Suprapubic skin (tissue), 4 donors: ENCODE measurements around the gene CEACAM4. TPM values are rescaled to one million over a fixed set of nuclear protein-coding genes. Genes with fewer than 3 reads are reported as not detected.

Source experiments
- DNase-seq, 2 donors: peaks; one replicate each; pipeline ENCODE4 v3.0.0-alpha.2; 2019; ENCODE audit warnings: low spot score in 2 of 2
- H3K27ac ChIP-seq: fragments of 200-600 bp; sonication (generic); one replicate; pipeline ENCODE4 v1.5.1; 2019
- H3K27me3 ChIP-seq: fragments of 200-600 bp; sonication (generic); one replicate; pipeline ENCODE4 v1.5.1; 2019
- H3K36me3 ChIP-seq: fragments of 200-600 bp; sonication (generic); one replicate; pipeline ENCODE4 v1.5.1; 2019
- H3K4me1 ChIP-seq: fragments of 200-600 bp; sonication (generic); one replicate; pipeline ENCODE4 v1.5.1; 2019
- H3K4me3 ChIP-seq: fragments of 200-600 bp; sonication (generic); one replicate; pipeline ENCODE4 v1.5.1; 2019; ENCODE audit warnings: mild to moderate bottlenecking
- H3K9me3 ChIP-seq: fragments of 200-600 bp; sonication (generic); one replicate; pipeline ENCODE4 v1.5.1; 2019
- CTCF ChIP-seq, 2 donors: fragments of 200-600 bp in 1 of 2; fragments of 450-650 bp in 1 of 2; sonication (generic) in 1 of 2; IDR thresholded peaks; one replicate each; pipeline ENCODE4 v1.5.1; 2016 to 2019; ENCODE audit warnings: antibody characterized with exemption in 2 of 2, mild to moderate bottlenecking in 1 of 2, moderate library complexity in 1 of 2
- EP300 ChIP-seq: sonication (generic); formaldehyde crosslinking; IDR thresholded peaks from one replicate; pipeline ENCODE4 v1.6.1; 2017; ENCODE audit warnings: antibody characterized with exemption
- POLR2A ChIP-seq, 2 donors: fragments of 450-650 bp; IDR thresholded peaks; one replicate each; pipeline ENCODE4 v1.6.1; 2017; ENCODE audit warnings: antibody characterized with exemption in 2 of 2, mild to moderate bottlenecking in 2 of 2, moderate library complexity in 2 of 2
- POLR2AphosphoS5 ChIP-seq, 3 donors: sonication (generic); formaldehyde crosslinking; IDR thresholded peaks; one replicate each; pipeline ENCODE4 v1.6.1; 2017; ENCODE audit warnings: antibody characterized with exemption in 3 of 3
- WGBS: methylation state at CpG from one replicate; pipeline ENCODE4 v1.1.5; 2018; 5-methylcytosine and 5-hydroxymethylcytosine counted together
- total RNA-seq, 4 donors: library from RNA; depleted of rRNA; stranded (reverse); fragments of >200 nt; gene quantifications; one replicate each; pipeline ENCODE4 v1.1.0, GENCODE V29; 2016

Gene CEACAM4
- total RNA-seq, 4 donors from 2014 or later = 1.9 TPM; not detected in 3

- peaks cover 3% of the 10 kb centered on the region for H3K4me1 ChIP-seq
- no peak overlapping the region for H3K4me3 ChIP-seq
- no peak for DNase-seq
- no peaks in the 10 kb centered on the region for H3K36me3 ChIP-seq
- TF ChIP-seq POLR2A (IDR thresholded peaks at IDR 0.05) (no peak), POLR2AphosphoS5 (IDR thresholded peaks at IDR 0.05) (no peak), CTCF (IDR thresholded peaks at IDR 0.05) (no peak), EP300 (no peak)
- no peaks in the 10 kb centered on the region for H3K9me3 ChIP-seq
- H3K27ac ChIP-seq = no peak overlapping the region
- H3K27me3 ChIP-seq = peaks cover 26% of the 10 kb centered on the region
- WGBS = no CpG with 5 or more reads among the region's 4 CpGs
Observed at GRCh38 chr19:41601771-41602170, 25.1 kb downstream of the CEACAM4 start.

- Histone ChIP-seq H3K4me1 (peaks cover 3% of the 10 kb centered on the region), H3K27ac (no peak overlapping the region), H3K9me3 (no peaks in the 10 kb centered on the region), H3K27me3 (peaks cover 39% of the 10 kb centered on the region), H3K4me3 (no peak overlapping the region), H3K36me3 (no peaks in the 10 kb centered on the region)
- no peak for DNase-seq
- TF ChIP-seq POLR2AphosphoS5 (IDR thresholded peaks at IDR 0.05) (no peak), POLR2A (IDR thresholded peaks at IDR 0.05) (no peak), EP300 (no peak), CTCF (IDR thresholded peaks at IDR 0.05) (no peak)
- 38% methylated on average over 6 of the region's 6 CpGs for WGBS
Observed at GRCh38 chr19:41599175-41599966, 27.5 kb downstream of the CEACAM4 start.

GRCh38 chr19:41597600-41598041 is 29.3 kb downstream of the CEACAM4 start:
- no peaks in the 10 kb centered on the region for H3K36me3 ChIP-seq
- no peak overlapping the region for H3K4me3 ChIP-seq
- TF ChIP-seq CTCF (IDR thresholded peaks at IDR 0.05) = peak; percentile 73 to 88
- TF ChIP-seq POLR2AphosphoS5 (IDR thresholded peaks at IDR 0.05) = no peak
- no peak overlapping the region for H3K27ac ChIP-seq
- no peak for DNase-seq
- WGBS = 5% methylated on average over 10 of the region's 10 CpGs
- peaks cover 3% of the 10 kb centered on the region for H3K4me1 ChIP-seq
- no peaks in the 10 kb centered on the region for H3K9me3 ChIP-seq
- H3K27me3 ChIP-seq = peaks cover 36% of the 10 kb centered on the region

- no peak overlapping the region for H3K27ac ChIP-seq
- H3K4me1 ChIP-seq = peaks cover 3% of the 10 kb centered on the region
- no peaks in the 10 kb centered on the region for H3K36me3 ChIP-seq
- 36% methylated on average over 3 of the region's 3 CpGs for WGBS
- no peak for DNase-seq
- H3K9me3 ChIP-seq = no peaks in the 10 kb centered on the region
- peaks cover 35% of the 10 kb centered on the region for H3K27me3 ChIP-seq
- H3K4me3 ChIP-seq = no peak overlapping the region
- TF ChIP-seq POLR2A (IDR thresholded peaks at IDR 0.05) (no peak), CTCF (IDR thresholded peaks at IDR 0.05) (no peak), POLR2AphosphoS5 (IDR thresholded peaks at IDR 0.05) (no peak), EP300 (no peak)
Observed at GRCh38 chr19:41595890-41596280, 31.0 kb downstream of the CEACAM4 start.

- DNase-seq = no peak
- 27% methylated on average over 4 of the region's 4 CpGs for WGBS
Observed at GRCh38 chr19:41595258-41595889, 31.5 kb downstream of the CEACAM4 start.

More at GRCh38 chr19:41595258-41595889, 31.5 kb downstream of the CEACAM4 start:
- H3K36me3 ChIP-seq = no peaks in the 10 kb centered on the region
- peaks cover 30% of the 10 kb centered on the region for H3K27me3 ChIP-seq
- H3K27ac ChIP-seq = no peak overlapping the region
- peak in 1 of 2 donors; percentile 58 for TF ChIP-seq CTCF (IDR thresholded peaks at IDR 0.05)
- no peak for TF ChIP-seq POLR2AphosphoS5 (IDR thresholded peaks at IDR 0.05)
- H3K4me3 ChIP-seq = no peak overlapping the region
- peaks cover 3% of the 10 kb centered on the region for H3K4me1 ChIP-seq
- H3K9me3 ChIP-seq = no peaks in the 10 kb centered on the region
